OCI-LY7 (cell line): ENCODE measurements around the gene RPH3AL. TPM values are rescaled to one million over a fixed set of nuclear protein-coding genes. Genes with fewer than 3 reads are reported as not detected.
"Not testable (repeated sequence)": the region's sequence is repeated elsewhere in the genome, so short reads cannot be mapped to it uniquely, and the experiment has no call there.

Experiments used
- BruUV-seq: library from RNA; stranded (reverse); fragments of 400-500 nt; replicated peaks from 2 replicates; lab custom pipeline; 2021; lab: Mats Ljungman, UMichigan
- CTCF ChIA-PET: fragments of 300-600 bp; sonication (Branson Sonifier 250); formaldehyde crosslinking; loops from one replicate; lab custom pipeline; 2022; ENCODE audit warnings: antibody characterized with exemption; ENCODE audit not compliant: unreplicated experiment; lab: Charles Lee
- POLR2A ChIA-PET: fragments of 300-600 bp; sonication (Branson Sonifier 250); formaldehyde crosslinking; loops from one replicate; lab custom pipeline; 2022; ENCODE audit warnings: antibody characterized with exemption; lab: Charles Lee
- DNase-seq: peaks from one replicate; pipeline ENCODE4 v3.0.0-alpha.2; 2015; ENCODE audit warnings: low spot score
- H2AFZ ChIP-seq: fragments of 200-600 bp; sonication (generic), shearing (Covaris generic); 2 replicates; pipeline ENCODE4 v1.6.1; 2014; ENCODE audit warnings: mild to moderate bottlenecking, antibody characterized with exemption, low read length, moderate library complexity
- H3K27ac ChIP-seq: fragments of 200-600 bp; sonication (generic); 2 replicates; pipeline ENCODE4 v1.5.1; 2014; ENCODE audit warnings: mixed run types, low read depth, mild to moderate bottlenecking, moderate library complexity, low read length, inconsistent platforms; ENCODE audit not compliant: poor library complexity, severe bottlenecking
- H3K36me3 ChIP-seq: fragments of 200-600 bp; sonication (generic); 2 replicates; pipeline ENCODE4 v1.6.1; 2014; ENCODE audit warnings: mild to moderate bottlenecking, antibody characterized with exemption, low read length, moderate library complexity, mixed read lengths; ENCODE audit not compliant: insufficient read depth
- H3K4me1 ChIP-seq: fragments of 200-600 bp; sonication (generic); 2 replicates; pipeline ENCODE4 v1.5.1; 2014; ENCODE audit warnings: mild to moderate bottlenecking, low read length; ENCODE audit not compliant: insufficient read depth, poor library complexity, severe bottlenecking
- H3K4me2 ChIP-seq: fragments of 200-600 bp; sonication (generic); 2 replicates; pipeline ENCODE4 v1.6.1; 2014; ENCODE audit warnings: mild to moderate bottlenecking, low read length
- H3K4me3 ChIP-seq: fragments of 200-600 bp; sonication (generic); 2 replicates; pipeline ENCODE4 v1.5.1; 2014; ENCODE audit warnings: mild to moderate bottlenecking, low read depth, low read length; ENCODE audit not compliant: poor library complexity, severe bottlenecking
- H3K79me2 ChIP-seq: fragments of 200-600 bp; sonication (generic); 2 replicates; pipeline ENCODE4 v1.6.1; 2016; ENCODE audit warnings: low read depth, mild to moderate bottlenecking, low read length, moderate library complexity, mixed read lengths; ENCODE audit not compliant: insufficient read depth
- H3K9me2 ChIP-seq: fragments of 200-600 bp; sonication (generic); 2 replicates; pipeline ENCODE4 v1.6.1; 2016; ENCODE audit warnings: mild to moderate bottlenecking, low read length, mixed read lengths; ENCODE audit not compliant: insufficient read depth
- H3K9me3 ChIP-seq: fragments of 200-600 bp; sonication (generic); 2 replicates; pipeline ENCODE4 v1.6.1; 2014; ENCODE audit warnings: mild to moderate bottlenecking, mixed run types, low read length, mixed read lengths
- H4K20me1 ChIP-seq: fragments of 200-600 bp; sonication (generic); 2 replicates; pipeline ENCODE4 v1.6.1; 2014; ENCODE audit warnings: mild to moderate bottlenecking, antibody characterized with exemption, low read length, moderate library complexity, mixed read lengths; ENCODE audit not compliant: insufficient read depth
- EZH2phosphoT487 ChIP-seq: fragments of 200-600 bp; sonication (generic); IDR thresholded peaks from 2 replicates; pipeline ENCODE4 v1.6.1; 2018; ENCODE audit warnings: low read depth, borderline replicate concordance, mild to moderate bottlenecking, mixed run types, antibody characterized with exemption, low read length, moderate library complexity, mixed read lengths
- intact Hi-C: fragments of 100-400 bp; cut with micrococcal nuclease; formaldehyde crosslinking; loops from one replicate; pipeline ENCODE4 v1.10.0; 2022; ENCODE audit not compliant: unreplicated experiment
- total RNA-seq, 2 experiments: library from RNA; depleted of rRNA in 1 of 2; stranded (reverse); fragments of >200 nt in 1 of 2; shearing (Covaris generic) in 1 of 2; gene quantifications; 2 replicates each; pipeline ENCODE4 v1.2.3, GENCODE V29; 2014 to 2022
- TF ChIP-seq, protein P1 (sequence below): fragments of 200-600 bp; sonication (generic); conservative IDR thresholded peaks from 2 replicates; pipeline ENCODE4 v1.5.1; 2014; ENCODE audit warnings: mild to moderate bottlenecking, antibody characterized with exemption, low read length, moderate library complexity, mixed read lengths

RPH3AL gene
- total RNA-seq, 2 experiments from 2014 or later = 1.0 to 2.2 TPM

DNA sequence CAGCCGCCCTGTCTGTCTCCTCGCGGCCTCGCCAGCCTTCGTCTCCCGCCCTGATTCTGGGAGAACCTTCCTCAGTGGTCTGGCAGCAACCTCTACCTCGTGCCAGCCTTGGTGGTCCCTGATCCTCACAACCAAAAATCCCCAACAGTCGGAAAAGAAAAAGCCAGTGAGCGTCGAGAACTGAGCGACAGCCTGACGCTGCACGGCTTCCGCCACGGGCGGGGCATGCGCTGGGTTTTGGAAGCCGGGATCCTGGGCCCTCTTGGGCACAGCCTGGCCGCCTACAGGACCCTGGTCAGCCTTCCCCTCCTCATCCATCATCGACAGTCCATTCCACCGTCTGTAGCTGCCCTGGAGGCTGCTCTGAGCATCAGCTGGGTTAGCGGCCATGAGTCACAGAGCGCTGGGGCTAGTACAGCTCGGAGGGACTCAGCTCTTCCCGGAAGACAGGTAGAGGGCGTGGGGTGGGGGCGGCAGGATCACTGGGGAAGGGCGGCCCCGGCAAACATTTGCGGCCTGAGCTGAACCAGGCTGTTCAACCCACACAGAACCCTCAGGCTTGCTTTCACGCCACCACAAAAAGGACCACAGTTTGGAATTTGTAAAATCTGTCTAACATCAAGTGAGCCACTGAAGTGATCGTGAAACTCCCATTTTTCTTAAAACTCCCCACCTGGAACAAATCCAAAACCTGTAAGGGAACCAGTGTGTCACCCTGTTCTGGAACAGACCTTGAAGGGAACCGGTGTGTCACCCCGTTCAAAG, 115.8 kb downstream of the RPH3AL start:
- Histone ChIP-seq H2AFZ (no peak overlapping the region), H4K20me1 (no peaks in the 10 kb centered on the region), H3K36me3 (no peaks in the 10 kb centered on the region), H3K4me2 (no peak overlapping the region), H3K27ac (no peak overlapping the region), H3K79me2 (no peaks in the 10 kb centered on the region), H3K4me3 (no peak overlapping the region), H3K9me3 (no peaks in the 10 kb centered on the region), H3K9me2 (no peaks in the 10 kb centered on the region), H3K4me1 (peaks cover 30% of the 10 kb centered on the region)
- intact Hi-C loops = no loop called here
- TF ChIP-seq EZH2phosphoT487 = no peak
- TF ChIP-seq, protein P1, sequence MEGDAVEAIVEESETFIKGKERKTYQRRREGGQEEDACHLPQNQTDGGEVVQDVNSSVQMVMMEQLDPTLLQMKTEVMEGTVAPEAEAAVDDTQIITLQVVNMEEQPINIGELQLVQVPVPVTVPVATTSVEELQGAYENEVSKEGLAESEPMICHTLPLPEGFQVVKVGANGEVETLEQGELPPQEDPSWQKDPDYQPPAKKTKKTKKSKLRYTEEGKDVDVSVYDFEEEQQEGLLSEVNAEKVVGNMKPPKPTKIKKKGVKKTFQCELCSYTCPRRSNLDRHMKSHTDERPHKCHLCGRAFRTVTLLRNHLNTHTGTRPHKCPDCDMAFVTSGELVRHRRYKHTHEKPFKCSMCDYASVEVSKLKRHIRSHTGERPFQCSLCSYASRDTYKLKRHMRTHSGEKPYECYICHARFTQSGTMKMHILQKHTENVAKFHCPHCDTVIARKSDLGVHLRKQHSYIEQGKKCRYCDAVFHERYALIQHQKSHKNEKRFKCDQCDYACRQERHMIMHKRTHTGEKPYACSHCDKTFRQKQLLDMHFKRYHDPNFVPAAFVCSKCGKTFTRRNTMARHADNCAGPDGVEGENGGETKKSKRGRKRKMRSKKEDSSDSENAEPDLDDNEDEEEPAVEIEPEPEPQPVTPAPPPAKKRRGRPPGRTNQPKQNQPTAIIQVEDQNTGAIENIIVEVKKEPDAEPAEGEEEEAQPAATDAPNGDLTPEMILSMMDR = no peak
- CTCF ChIA-PET = no interaction called here
- POLR2A ChIA-PET = no interaction called here
- DNase-seq = no peak
- no TSS peak for BruUV-seq

DNA sequence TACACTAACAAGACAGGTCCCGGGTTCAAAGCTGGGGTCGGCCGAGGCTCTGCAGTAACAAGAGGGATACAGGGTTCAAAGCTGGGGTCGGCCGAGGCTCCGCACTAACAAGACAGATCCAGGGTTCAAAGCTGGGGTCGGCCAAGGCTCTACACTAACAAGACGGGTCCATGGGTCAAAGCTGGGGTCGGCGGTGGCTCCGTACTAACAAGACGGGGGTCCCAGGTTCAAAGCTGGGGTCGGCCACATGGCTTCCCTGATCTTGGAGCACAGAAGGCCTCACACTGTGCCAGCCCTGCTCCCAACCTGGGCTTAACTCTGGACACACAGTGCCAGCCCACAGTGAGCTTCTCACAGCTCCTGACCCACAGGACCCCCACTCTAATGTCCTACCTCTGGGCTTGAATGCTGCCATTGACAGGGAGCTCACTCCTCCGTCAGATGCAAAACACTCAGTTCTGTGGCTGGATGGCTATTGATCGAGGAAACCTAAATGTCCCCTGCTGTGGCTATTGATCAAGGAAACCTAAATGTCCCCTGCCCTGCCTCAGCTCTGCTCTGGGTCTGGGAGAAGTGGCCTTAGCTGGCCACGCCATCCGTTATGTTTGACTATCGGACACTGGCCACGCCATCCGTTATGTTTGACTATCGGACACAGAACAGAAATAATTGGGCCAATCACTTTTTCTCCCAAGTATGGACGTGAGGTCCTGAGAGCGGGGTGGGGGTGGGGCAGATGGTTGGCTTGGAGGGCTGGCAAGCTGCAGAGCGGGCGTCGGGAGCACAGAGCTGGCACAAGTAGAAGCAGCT, 116.6 kb downstream of the RPH3AL start:
- no peak overlapping the region for H2AFZ ChIP-seq
- BruUV-seq = no TSS peak
- CTCF ChIA-PET = no interaction called here
- H4K20me1 ChIP-seq = no peaks in the 10 kb centered on the region
- no peaks in the 10 kb centered on the region for H3K36me3 ChIP-seq
- no peak for DNase-seq
- no peaks in the 10 kb centered on the region for H3K79me2 ChIP-seq
- no peak overlapping the region for H3K4me3 ChIP-seq
- H3K4me1 ChIP-seq = peaks cover 38% of the 10 kb centered on the region
- no peaks in the 10 kb centered on the region for H3K9me2 ChIP-seq
- H3K27ac ChIP-seq = no peak overlapping the region
- H3K4me2 ChIP-seq = no peak overlapping the region
- H3K9me3 ChIP-seq = no peaks in the 10 kb centered on the region
- TF ChIP-seq, protein P1 = no peak
- TF ChIP-seq EZH2phosphoT487 = no peak
- POLR2A ChIA-PET = no interaction called here
- intact Hi-C loops = no loop called here

DNA sequence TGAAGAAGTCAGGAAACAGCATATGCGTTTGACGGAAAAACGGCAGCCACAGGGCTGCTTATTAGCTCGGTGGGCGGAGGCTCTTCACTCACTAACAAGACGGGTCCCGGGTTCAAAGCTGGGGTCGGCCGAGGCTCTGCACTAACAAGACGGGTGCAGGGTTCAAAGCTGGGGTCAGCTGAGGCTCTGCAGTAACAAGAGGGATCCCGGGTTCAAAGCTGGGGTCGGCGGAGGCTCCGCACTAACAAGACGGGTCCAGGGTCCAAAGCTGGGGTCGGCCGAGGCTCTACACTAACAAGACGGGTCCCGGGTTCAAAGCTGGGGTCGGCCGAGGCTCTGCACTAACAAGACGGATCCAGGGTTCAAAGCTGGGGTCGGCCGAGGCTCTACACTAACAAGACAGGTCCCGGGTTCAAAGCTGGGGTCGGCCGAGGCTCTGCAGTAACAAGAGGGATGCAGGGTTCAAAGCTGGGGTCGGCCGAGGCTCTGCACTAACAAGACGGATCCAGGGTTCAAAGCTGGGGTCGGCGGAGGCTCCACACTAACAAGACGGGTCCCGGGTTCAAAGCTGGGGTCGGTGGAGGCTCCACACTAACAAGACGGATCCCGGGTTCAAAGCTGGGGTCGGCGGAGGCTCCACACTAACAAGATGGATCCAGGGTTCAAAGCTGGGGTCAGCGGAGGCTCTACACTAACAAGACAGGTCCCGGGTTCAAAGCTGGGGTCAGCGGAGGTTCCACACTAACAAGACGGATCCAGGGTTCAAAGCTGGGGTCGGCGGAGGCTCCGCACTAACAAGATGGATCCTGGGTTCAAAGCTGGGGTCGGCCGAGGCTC, 117.4 kb downstream of the RPH3AL start:
- H3K4me3 ChIP-seq, H3K4me2 ChIP-seq, H3K9me2 ChIP-seq, H4K20me1 ChIP-seq, H2AFZ ChIP-seq, H3K9me3 ChIP-seq, H3K36me3 ChIP-seq, H3K27ac ChIP-seq, BruUV-seq, H3K79me2 ChIP-seq, intact Hi-C loops, DNase-seq: not testable (repeated sequence)
- CTCF ChIA-PET = interaction anchor here (0.6 kb wide), 1 partner anchor 197 kb away, joined by 6 read pairs; no protein-coding TSS in a partner anchor
- POLR2A ChIA-PET = interaction anchor here (0.7 kb wide), 1 partner anchor 9 kb away, joined by 4 read pairs; no protein-coding TSS in a partner anchor
- peaks cover 46% of the 10 kb centered on the region for H3K4me1 ChIP-seq

DNA sequence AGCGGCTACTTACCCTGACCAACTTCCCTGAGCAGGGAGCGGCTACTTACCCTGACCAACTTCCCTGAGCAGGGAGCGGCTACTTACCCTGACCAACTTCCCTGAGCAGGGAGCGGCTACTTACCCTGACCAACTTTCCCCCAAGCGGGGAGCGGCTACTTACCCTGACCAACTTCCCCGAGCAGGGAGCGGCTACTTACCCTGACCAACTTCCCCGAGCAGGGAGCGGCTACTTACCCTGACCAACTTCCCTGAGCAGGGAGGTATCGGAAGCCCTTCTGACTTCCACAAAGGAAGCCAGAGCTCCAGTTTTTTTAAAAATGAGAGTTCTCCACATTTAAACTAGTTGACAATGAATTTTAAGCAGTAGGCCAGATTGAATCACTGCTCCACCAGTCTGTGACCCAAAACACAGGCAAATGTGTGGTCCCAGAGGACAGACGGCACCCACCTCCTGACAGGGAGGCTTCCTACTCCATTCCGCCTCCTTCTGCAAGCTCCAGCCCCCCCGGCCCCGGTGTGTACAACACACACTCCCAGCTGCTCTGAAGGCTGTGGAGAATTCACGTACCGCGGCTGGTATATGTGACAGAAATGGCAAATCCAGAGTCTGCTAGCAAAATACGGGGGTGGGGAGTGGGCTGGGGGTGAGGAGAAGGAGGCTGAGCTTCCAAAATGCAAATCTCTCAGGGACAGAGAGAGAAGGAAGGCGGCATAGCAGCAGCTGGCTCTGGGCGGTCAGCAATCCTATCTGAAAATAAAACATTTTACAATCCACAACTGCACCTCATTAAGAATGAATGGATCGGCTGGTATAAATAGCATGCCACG, 118.2 kb downstream of the RPH3AL start:
- intact Hi-C loops, H3K79me2 ChIP-seq, H3K4me2 ChIP-seq, H4K20me1 ChIP-seq, BruUV-seq, DNase-seq, H3K4me3 ChIP-seq, H3K9me2 ChIP-seq, H2AFZ ChIP-seq, H3K9me3 ChIP-seq, H3K36me3 ChIP-seq, H3K27ac ChIP-seq: not testable (repeated sequence)
- H3K4me1 ChIP-seq = peaks cover 54% of the 10 kb centered on the region
- ChIA-PET CTCF (interaction anchor here (0.6 kb wide), 1 partner anchor 198 kb away, joined by 6 read pairs; no protein-coding TSS in a partner anchor), POLR2A (interaction anchor here (0.7 kb wide), 1 partner anchor 10 kb away, joined by 4 read pairs; no protein-coding TSS in a partner anchor)
